Activated CD4-positive, alpha-beta T cell treated with anti-CD3 and anti-CD28 coated beads, Interleukin-2, amount 50 U/mL, for 24 hours (primary cell): Measurements from ENCODE around the gene CNR2.
A peak's percentile ranks its signal among the peaks of the same experiment; 100 is the strongest.
"Not testable (repeated sequence)": the region's sequence is repeated elsewhere in the genome, so short reads cannot be mapped to it uniquely, and the experiment has no call there.

Experiments
- DNase-seq, 2 donors: peaks; one replicate each; pipeline ENCODE4 v3.0.0-alpha.2; 2020; ENCODE audit warnings: low read depth in 1 of 2, low spot score in 1 of 2

Gene CNR2

GRCh38 chr1:23913212-23913880 is at the start of gene CNR2:
CNR2 (minus strand) TSS chr1:23913362; CDS start chr1:23875617, 37,745 bp downstream.
- DNase-seq = no peak

- no peak for DNase-seq
Measured at GRCh38 chr1:23960291-23961020, 47.3 kb upstream of the CNR2 start.

- DNase-seq = peak; percentile 92 to 95
Measured at GRCh38 chr1:23959461-23960290, 46.5 kb upstream of the CNR2 start, which contains the start of gene PNRC2. PNRC2 (plus strand) TSS chr1:23959828; CDS start chr1:23961458, 1,630 bp downstream.

- peak; percentile 75 to 92 for DNase-seq
Measured at GRCh38 chr1:23958810-23959460, 45.8 kb upstream of the CNR2 start.

GRCh38 chr1:23958040-23958809 is 45.1 kb upstream of the CNR2 start:
- not testable (repeated sequence) for DNase-seq

- no peak for DNase-seq
Measured at GRCh38 chr1:23957096-23957495, 43.9 kb upstream of the CNR2 start.

DNA sequence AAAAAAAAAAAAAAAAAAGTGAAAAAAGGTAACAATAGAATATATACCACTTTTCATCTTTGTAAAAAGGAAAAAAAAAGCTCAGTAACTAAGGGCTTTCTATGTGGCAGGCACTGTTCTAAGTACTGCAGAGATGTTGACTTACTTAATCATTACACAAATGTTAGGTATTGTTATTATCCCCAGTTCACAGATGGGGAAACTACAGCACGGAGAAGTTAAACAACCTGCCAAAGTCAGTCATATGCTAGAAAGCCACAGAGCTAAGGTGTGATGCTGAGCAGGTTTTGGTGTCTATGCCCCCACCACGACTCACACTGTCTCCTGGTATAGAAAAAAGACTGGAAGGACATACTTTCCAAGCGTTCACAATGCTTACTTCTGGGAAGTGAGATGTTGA is 39.9 kb upstream of the CNR2 start:
- DNase-seq = no peak

- no peak for DNase-seq
Measured at GRCh38 chr1:23947366-23947765, 34.2 kb upstream of the CNR2 start.

- DNase-seq = no peak
Measured at GRCh38 chr1:23936481-23937176, 23.5 kb upstream of the CNR2 start.

DNA sequence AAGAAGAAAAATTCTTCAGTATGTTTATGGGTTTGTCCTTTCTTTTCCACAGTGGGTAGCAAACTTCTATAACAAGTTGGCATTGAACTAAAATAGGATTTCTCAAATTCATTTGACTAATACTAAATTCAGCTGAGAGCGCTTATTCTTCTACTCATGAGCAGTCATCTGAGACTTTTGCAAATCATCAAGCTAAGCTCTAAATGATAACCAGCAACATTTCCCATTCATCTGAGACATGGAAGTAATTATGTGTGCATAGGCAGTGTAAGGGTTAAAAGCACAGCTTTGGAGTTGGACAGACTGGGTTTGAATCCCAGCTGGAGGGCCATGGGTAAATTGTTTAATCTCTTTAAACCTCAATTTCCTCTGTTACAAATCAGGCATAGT is 18.3 kb upstream of the CNR2 start:
- DNase-seq = no peak

DNA sequence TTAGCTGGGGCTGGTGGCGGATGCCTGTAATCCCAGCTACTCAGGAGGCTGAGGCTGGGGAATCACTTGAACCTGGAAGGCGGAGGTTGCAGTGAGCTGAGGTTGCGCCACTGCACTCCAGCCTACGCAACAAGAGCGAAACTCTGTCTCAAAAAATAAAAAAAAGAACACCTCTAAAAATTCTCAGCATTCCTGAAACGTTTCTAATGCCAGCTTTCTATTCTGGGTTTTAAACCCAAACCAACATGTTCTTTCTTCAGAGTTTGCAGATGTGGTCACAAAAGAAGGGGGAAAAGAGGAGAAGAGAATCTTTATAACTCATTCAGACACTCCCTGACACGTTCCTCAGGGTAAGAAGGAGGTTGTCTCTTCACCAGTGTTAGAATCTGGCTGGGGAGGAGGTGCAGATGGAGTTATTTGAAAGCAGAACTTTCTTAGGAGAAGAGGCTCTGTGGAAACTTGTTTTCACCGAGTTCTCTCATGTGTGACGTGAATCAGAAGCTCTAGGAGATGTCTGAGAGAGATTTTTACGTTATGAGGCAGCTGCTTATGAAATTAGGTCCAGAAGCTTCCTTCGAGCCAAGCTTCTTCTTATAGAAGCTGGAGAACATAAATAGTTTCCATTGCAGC is 17.8 kb upstream of the CNR2 start:
- no peak for DNase-seq

GRCh38 chr1:23930270-23930669 is 17.1 kb upstream of the CNR2 start:
- no peak for DNase-seq

GRCh38 chr1:23928789-23929188 is 15.6 kb upstream of the CNR2 start:
- DNase-seq = no peak

- no peak for DNase-seq
Measured at GRCh38 chr1:23927097-23927496, 13.9 kb upstream of the CNR2 start.

DNA sequence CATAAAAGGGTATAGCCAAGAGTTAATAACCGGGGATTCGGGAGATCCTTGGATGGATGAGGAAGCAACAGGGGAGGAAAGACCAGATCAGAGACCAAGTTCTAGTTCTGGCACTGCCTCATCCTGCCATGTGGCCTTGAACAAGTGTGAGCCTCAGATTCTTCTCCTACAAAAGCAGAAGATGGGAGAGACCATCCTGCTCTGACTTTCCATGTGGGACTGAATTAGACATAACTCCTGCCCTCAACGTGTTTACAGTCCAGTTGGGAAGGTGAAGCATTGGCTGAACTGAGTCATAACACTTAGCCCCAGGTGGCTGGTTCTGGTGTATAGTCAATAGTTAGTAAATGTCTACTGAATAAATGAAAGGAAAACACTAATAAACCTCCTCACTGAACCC is 12.1 kb upstream of the CNR2 start:
- DNase-seq = no peak

GRCh38 chr1:23924601-23925000 is 11.4 kb upstream of the CNR2 start:
- DNase-seq = no peak

GRCh38 chr1:23923592-23924499 is 10.7 kb upstream of the CNR2 start:
- DNase-seq = no peak

- DNase-seq = no peak
Measured at GRCh38 chr1:23922321-23922943, 9.3 kb upstream of the CNR2 start.
